Neural cell (in vitro differentiated cells): Measurements from ENCODE around the gene CATSPER1. TPM values are rescaled to one million over a fixed set of nuclear protein-coding genes. Genes with fewer than 3 reads are reported as not detected.

ENCODE experiments used
- H2AFZ ChIP-seq: fragments of 200-600, 300-800 bp; sonication (generic), shearing (Covaris generic); 2 replicates; pipeline ENCODE4 v1.6.0; 2014; ENCODE audit warnings: low read depth, mild to moderate bottlenecking, antibody characterized with exemption, low read length, moderate library complexity
- H3F3A ChIP-seq: fragments of 200-600 bp; shearing (Covaris generic); 2 replicates; pipeline ENCODE4 v1.6.1; 2016; ENCODE audit warnings: mild to moderate bottlenecking, moderate library complexity, mixed read lengths, antibody characterized with exemption, low read length; ENCODE audit not compliant: insufficient read depth, poor library complexity, severe bottlenecking
- H3K27ac ChIP-seq: fragments of 200-600, 300-800 bp; sonication (generic), shearing (Covaris generic); 2 replicates; pipeline ENCODE4 v1.5.1; 2014; ENCODE audit warnings: mild to moderate bottlenecking, low read length, moderate library complexity
- H3K27me3 ChIP-seq: fragments of 300-800, 200-600 bp; sonication (generic), shearing (Covaris generic); 2 replicates; pipeline ENCODE4 v1.6.0; 2014; ENCODE audit warnings: mild to moderate bottlenecking, low read depth, low read length, moderate library complexity; ENCODE audit not compliant: insufficient read depth
- H3K36me3 ChIP-seq: fragments of 300-800, 200-600 bp; sonication (generic), shearing (Covaris generic); 2 replicates; pipeline ENCODE4 v1.5.1; 2014; ENCODE audit warnings: mild to moderate bottlenecking, antibody characterized with exemption, low read length, moderate library complexity; ENCODE audit not compliant: insufficient read depth
- H3K4me2 ChIP-seq: fragments of 300-800, 200-600 bp; sonication (generic), shearing (Covaris generic); 2 replicates; pipeline ENCODE4 v1.6.0; 2014; ENCODE audit warnings: mild to moderate bottlenecking, low read length
- H3K4me3 ChIP-seq: fragments of 300-800, 200-600 bp; sonication (generic), shearing (Covaris generic); 2 replicates; pipeline ENCODE4 v1.5.1; 2014; ENCODE audit warnings: mild to moderate bottlenecking, low read length, moderate library complexity
- H3K79me2 ChIP-seq: fragments of 200-600 bp; shearing (Covaris generic); replicated peaks from 2 replicates; pipeline ENCODE4 v1.6.0; 2014; ENCODE audit warnings: mild to moderate bottlenecking, low read length, moderate library complexity; ENCODE audit not compliant: insufficient read depth
- H3K9ac ChIP-seq: fragments of 300-800, 200-600 bp; sonication (generic), shearing (Covaris generic); 2 replicates; pipeline ENCODE4 v1.6.1; 2016; ENCODE audit warnings: mild to moderate bottlenecking, low read length, mixed read lengths
- H3K9me2 ChIP-seq: fragments of 200-600 bp; shearing (Covaris generic); 2 replicates; pipeline ENCODE4 v1.6.1; 2016; ENCODE audit warnings: mild to moderate bottlenecking, low read length, mixed read lengths; ENCODE audit not compliant: insufficient read depth
- H3K9me3 ChIP-seq: fragments of 200-600, 300-800 bp; sonication (generic), shearing (Covaris generic); 2 replicates; pipeline ENCODE4 v1.6.1; 2016; ENCODE audit warnings: mild to moderate bottlenecking, mixed run types, low read length, moderate library complexity, mixed read lengths
- H4K20me1 ChIP-seq: fragments of 200-600 bp; shearing (Covaris generic); 2 replicates; pipeline ENCODE4 v1.6.1; 2016; ENCODE audit warnings: mild to moderate bottlenecking, mixed run types; ENCODE audit not compliant: insufficient read depth
- EP300 ChIP-seq: fragments of 450-650 bp; conservative IDR thresholded peaks from 2 replicates; pipeline ENCODE4 v1.6.1; 2014; ENCODE audit warnings: antibody characterized with exemption, mild to moderate bottlenecking, moderate library complexity; ENCODE audit not compliant: poor library complexity, severe bottlenecking
- EZH2 ChIP-seq: fragments of 200-600, 300-800 bp; shearing (Covaris generic), sonication (generic); IDR thresholded peaks from 2 replicates; pipeline ENCODE4 v1.6.1; 2014; ENCODE audit warnings: antibody characterized with exemption, low read length, borderline replicate concordance, mild to moderate bottlenecking; ENCODE audit not compliant: insufficient read depth, poor library complexity, severe bottlenecking
- MXI1 ChIP-seq: fragments of 450-650 bp; conservative IDR thresholded peaks from 2 replicates; pipeline ENCODE4 v1.6.1; 2014; ENCODE audit warnings: antibody characterized with exemption, mild to moderate bottlenecking; ENCODE audit not compliant: poor library complexity, severe bottlenecking
- POLR2AphosphoS5 ChIP-seq: IDR thresholded peaks from 2 replicates; pipeline ENCODE4 v1.6.1; 2012
- RAD21 ChIP-seq: fragments of 450-650 bp; conservative IDR thresholded peaks from 2 replicates; pipeline ENCODE4 v1.6.1; 2014; ENCODE audit warnings: antibody characterized with exemption, mild to moderate bottlenecking, moderate library complexity
- SMC3 ChIP-seq: fragments of 450-650 bp; conservative IDR thresholded peaks from 2 replicates; pipeline ENCODE4 v1.6.1; 2014; ENCODE audit warnings: antibody characterized with exemption, mild to moderate bottlenecking, moderate library complexity; ENCODE audit not compliant: poor library complexity
- TAF1 ChIP-seq: IDR thresholded peaks from 2 replicates; pipeline ENCODE4 v1.6.1; 2012; ENCODE audit warnings: low read depth
- polyA plus RNA-seq: library from polyadenylated mRNA; depleted of rRNA; stranded (reverse); fragments of >200 nt; gene quantifications from 2 replicates; pipeline ENCODE4 v1.2.3, GENCODE V29; 2014
- TF ChIP-seq, protein P1 (sequence below): fragments of 450-650 bp; IDR thresholded peaks from 2 replicates; pipeline ENCODE4 v1.5.1; 2014; ENCODE audit warnings: antibody characterized with exemption, mild to moderate bottlenecking, moderate library complexity; ENCODE audit not compliant: poor library complexity, severe bottlenecking
- TF ChIP-seq, protein P2 (sequence below): IDR thresholded peaks from 2 replicates; pipeline ENCODE4 v1.6.1; 2012; ENCODE audit warnings: borderline replicate concordance

CATSPER1 gene
- polyA plus RNA-seq, 1 donor from 2014 or later = not detected

DNA sequence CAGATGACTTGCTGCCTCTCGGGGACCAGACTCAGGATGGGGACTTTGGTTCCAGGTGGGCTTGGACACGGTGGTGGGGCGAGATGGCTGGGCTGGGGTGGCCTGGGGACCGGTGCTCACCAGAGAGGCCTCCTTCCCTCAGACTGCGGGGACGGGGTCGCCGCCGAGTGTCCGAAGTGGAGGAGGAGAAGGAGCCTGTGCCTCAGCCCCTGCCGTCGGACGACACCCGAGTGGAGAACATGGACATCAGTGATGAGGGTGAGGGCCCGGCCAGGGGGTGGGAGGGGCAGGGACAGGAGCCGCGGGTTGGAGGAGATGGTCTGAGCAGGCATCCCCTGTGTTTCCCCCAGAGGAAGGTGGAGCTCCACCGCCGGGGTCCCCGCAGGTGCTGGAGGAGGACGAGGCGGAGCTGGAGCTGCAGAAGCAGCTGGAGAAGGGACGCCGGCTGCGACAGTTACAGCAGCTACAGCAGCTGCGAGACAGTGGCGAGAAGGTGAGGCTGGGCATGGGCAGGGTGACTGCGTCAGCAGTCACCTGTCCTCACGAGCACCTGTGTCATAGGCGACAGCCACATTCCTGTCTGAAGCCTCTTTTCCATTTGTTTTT is 58.8 kb downstream of the CATSPER1 start:
- Histone ChIP-seq H3K9me3 (no peaks in the 10 kb centered on the region), H3K4me2 (no peak overlapping the region), H4K20me1 (no peaks in the 10 kb centered on the region), H3K27me3 (no peaks in the 10 kb centered on the region), H3K9ac (no peak overlapping the region), H3K27ac (no peak overlapping the region), H3K79me2 (peaks cover 14% of the 10 kb centered on the region), H3K36me3 (no peaks in the 10 kb centered on the region), H3F3A (no peaks in the 10 kb centered on the region), H3K4me3 (no peak overlapping the region), H3K9me2 (no peaks in the 10 kb centered on the region), H2AFZ (no peak overlapping the region)
- TF ChIP-seq EZH2 = no peak
- no peak for TF ChIP-seq POLR2AphosphoS5
- TF ChIP-seq, protein P1, sequence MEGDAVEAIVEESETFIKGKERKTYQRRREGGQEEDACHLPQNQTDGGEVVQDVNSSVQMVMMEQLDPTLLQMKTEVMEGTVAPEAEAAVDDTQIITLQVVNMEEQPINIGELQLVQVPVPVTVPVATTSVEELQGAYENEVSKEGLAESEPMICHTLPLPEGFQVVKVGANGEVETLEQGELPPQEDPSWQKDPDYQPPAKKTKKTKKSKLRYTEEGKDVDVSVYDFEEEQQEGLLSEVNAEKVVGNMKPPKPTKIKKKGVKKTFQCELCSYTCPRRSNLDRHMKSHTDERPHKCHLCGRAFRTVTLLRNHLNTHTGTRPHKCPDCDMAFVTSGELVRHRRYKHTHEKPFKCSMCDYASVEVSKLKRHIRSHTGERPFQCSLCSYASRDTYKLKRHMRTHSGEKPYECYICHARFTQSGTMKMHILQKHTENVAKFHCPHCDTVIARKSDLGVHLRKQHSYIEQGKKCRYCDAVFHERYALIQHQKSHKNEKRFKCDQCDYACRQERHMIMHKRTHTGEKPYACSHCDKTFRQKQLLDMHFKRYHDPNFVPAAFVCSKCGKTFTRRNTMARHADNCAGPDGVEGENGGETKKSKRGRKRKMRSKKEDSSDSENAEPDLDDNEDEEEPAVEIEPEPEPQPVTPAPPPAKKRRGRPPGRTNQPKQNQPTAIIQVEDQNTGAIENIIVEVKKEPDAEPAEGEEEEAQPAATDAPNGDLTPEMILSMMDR = no peak
- TF ChIP-seq EP300 = no peak
- no peak for TF ChIP-seq RAD21
- no peak for TF ChIP-seq MXI1
- no peak for TF ChIP-seq SMC3
- TF ChIP-seq, protein P2, sequence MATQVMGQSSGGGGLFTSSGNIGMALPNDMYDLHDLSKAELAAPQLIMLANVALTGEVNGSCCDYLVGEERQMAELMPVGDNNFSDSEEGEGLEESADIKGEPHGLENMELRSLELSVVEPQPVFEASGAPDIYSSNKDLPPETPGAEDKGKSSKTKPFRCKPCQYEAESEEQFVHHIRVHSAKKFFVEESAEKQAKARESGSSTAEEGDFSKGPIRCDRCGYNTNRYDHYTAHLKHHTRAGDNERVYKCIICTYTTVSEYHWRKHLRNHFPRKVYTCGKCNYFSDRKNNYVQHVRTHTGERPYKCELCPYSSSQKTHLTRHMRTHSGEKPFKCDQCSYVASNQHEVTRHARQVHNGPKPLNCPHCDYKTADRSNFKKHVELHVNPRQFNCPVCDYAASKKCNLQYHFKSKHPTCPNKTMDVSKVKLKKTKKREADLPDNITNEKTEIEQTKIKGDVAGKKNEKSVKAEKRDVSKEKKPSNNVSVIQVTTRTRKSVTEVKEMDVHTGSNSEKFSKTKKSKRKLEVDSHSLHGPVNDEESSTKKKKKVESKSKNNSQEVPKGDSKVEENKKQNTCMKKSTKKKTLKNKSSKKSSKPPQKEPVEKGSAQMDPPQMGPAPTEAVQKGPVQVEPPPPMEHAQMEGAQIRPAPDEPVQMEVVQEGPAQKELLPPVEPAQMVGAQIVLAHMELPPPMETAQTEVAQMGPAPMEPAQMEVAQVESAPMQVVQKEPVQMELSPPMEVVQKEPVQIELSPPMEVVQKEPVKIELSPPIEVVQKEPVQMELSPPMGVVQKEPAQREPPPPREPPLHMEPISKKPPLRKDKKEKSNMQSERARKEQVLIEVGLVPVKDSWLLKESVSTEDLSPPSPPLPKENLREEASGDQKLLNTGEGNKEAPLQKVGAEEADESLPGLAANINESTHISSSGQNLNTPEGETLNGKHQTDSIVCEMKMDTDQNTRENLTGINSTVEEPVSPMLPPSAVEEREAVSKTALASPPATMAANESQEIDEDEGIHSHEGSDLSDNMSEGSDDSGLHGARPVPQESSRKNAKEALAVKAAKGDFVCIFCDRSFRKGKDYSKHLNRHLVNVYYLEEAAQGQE = no peak
- no peak for TF ChIP-seq TAF1

Other genes starting within 250 kb of the CATSPER1 start
- gene AP5B1, start 245.5 kb downstream of the CATSPER1 start, polyA plus RNA-seq = 0.52 and 1.3 TPM in 2 replicates
- gene OVOL1, start 239.4 kb downstream of the CATSPER1 start, polyA plus RNA-seq = not detected in 2 replicates
- gene SNX32, start 192.5 kb downstream of the CATSPER1 start, polyA plus RNA-seq = 12.6 and 16.0 TPM in 2 replicates
- gene CFL1, start 168.3 kb downstream of the CATSPER1 start, polyA plus RNA-seq = 1,633 and 1,984 TPM in 2 replicates
- 183 and 211 TPM in 2 replicates for gene MUS81, start 166.0 kb downstream of the CATSPER1 start, polyA plus RNA-seq
- 0.50 and 0.67 TPM in 2 replicates for gene EFEMP2, start 153.7 kb downstream of the CATSPER1 start, polyA plus RNA-seq
- not detected in 2 replicates for gene CTSW, start 146.6 kb downstream of the CATSPER1 start, polyA plus RNA-seq
- gene FIBP, start 138.0 kb downstream of the CATSPER1 start, polyA plus RNA-seq = 248 and 284 TPM in 2 replicates
- 28.5 TPM in 2 replicates for gene CCDC85B, start 135.8 kb downstream of the CATSPER1 start, polyA plus RNA-seq
- gene FOSL1, start 126.1 kb downstream of the CATSPER1 start, polyA plus RNA-seq = 0.68 TPM in 1 of 2 replicates, not detected in the other
- 13.3 and 20.4 TPM in 2 replicates for gene C11orf68, start 107.4 kb downstream of the CATSPER1 start, polyA plus RNA-seq
- gene DRAP1, start 107.1 kb downstream of the CATSPER1 start, polyA plus RNA-seq = 242 and 259 TPM in 2 replicates
- 0.34 and 0.53 TPM in 2 replicates for gene TSGA10IP, start 81.0 kb downstream of the CATSPER1 start, polyA plus RNA-seq
- 34.9 and 38.4 TPM in 2 replicates for gene SART1, start 64.7 kb downstream of the CATSPER1 start, polyA plus RNA-seq
- 34.9 and 35.4 TPM in 2 replicates for gene EIF1AD, start 24.3 kb downstream of the CATSPER1 start, polyA plus RNA-seq
- gene BANF1, start 24.0 kb downstream of the CATSPER1 start, polyA plus RNA-seq = 41.6 and 60.0 TPM in 2 replicates
- gene CST6, start 14.5 kb downstream of the CATSPER1 start, polyA plus RNA-seq = not detected in 2 replicates
- gene GAL3ST3, start 22.7 kb upstream of the CATSPER1 start, polyA plus RNA-seq = 16.7 and 17.2 TPM in 2 replicates
- gene SF3B2, start 25.9 kb upstream of the CATSPER1 start, polyA plus RNA-seq = 121 and 145 TPM in 2 replicates
- 12.1 and 14.4 TPM in 2 replicates for gene PACS1, start 43.8 kb upstream of the CATSPER1 start, polyA plus RNA-seq
- gene KLC2, start 231.2 kb upstream of the CATSPER1 start, polyA plus RNA-seq = 45.6 and 49.6 TPM in 2 replicates
- gene RAB1B, start 242.2 kb upstream of the CATSPER1 start, polyA plus RNA-seq = 27.2 and 27.9 TPM in 2 replicates